ENCODE results near the gene RNASET2. TPM values are rescaled to one million over a fixed set of nuclear protein-coding genes. Genes with fewer than 3 reads are reported as not detected.
A peak's percentile ranks its signal among the peaks of the same experiment; 100 is the strongest.
"Not testable (repeated sequence)": the region's sequence is repeated elsewhere in the genome, so short reads cannot be mapped to it uniquely, and the experiment has no call there.

RNASET2 gene
- total and polyA plus RNA-seq, 2 donors (not counting 1 experiment from before 2014, with no cell fraction given) = 12.9 to 18.0 TPM

DNA sequence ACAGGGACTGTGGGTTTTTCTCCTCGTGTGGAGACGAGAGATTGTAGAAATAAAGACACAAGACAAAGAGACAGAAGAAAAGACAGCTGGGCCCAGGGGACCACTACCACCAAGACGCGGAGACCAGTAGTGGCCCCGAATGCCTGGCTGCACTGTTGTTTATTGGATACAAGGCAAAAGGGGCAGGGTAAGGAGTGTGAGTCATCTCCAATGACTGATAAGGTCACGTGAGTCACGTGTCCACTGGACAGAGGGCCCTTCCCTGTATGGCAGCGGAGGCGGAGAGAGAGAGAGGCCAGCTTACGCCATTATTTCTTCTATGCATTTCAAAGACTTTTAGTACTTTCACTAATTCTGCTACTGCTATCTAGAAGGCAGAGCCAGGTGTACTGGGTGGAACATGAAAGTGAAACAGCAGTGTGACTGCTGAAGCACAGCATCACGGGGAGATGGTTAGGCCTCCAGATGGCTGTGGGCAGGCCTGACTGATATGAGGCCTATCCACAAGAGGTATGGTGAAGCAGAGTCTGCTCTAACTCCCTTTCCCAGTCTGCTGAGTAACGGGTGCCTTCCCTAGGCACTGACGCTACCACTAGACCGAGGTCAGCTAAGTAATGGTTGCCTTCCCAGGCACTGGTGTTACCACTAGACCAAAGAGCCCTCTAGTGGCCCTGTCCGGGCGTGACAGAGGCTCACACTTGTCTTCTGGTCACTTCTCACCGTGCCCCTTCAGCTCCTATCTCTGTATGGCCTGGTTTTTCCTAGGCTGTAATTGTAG is 5.3 kb downstream of the RNASET2 start:
- H2AFZ ChIP-seq (ENCODE audit: low read length) = peak overlapping the region; percentile 59
- not testable (repeated sequence) for H3K9me3 ChIP-seq (ENCODE audit: control insufficient read depth, insufficient read depth, low read depth, low read length); H3K9ac ChIP-seq (ENCODE audit: insufficient read depth, low read length); H3K36me3 ChIP-seq (ENCODE audit: control insufficient read depth, insufficient read depth, low read length); H3K27me3 ChIP-seq (ENCODE audit: control insufficient read depth, insufficient read depth, low read length); H3K27ac ChIP-seq (ENCODE audit: insufficient read depth, low read length); H3K79me2 ChIP-seq (ENCODE audit: control insufficient read depth, insufficient read depth, low read length); H3K4me2 ChIP-seq (ENCODE audit: extremely low read depth, insufficient read depth, low read length); H3K4me1 ChIP-seq (ENCODE audit: control insufficient read depth, extremely low read depth, insufficient read depth, low read length); H3K4me3 ChIP-seq (replicated peaks in 1 of 4; ENCODE audit: control extremely low read depth in 1 of 4, insufficient read depth in 1 of 4, low read depth in 3 of 4, low read length in 4 of 4); H4K20me1 ChIP-seq (ENCODE audit: control insufficient read depth, extremely low read depth, insufficient read depth, low read length)
- peak; percentile 45 to 54 for DNase-seq (ENCODE audit: low read depth in 2 of 2)
- TF ChIP-seq, protein P1, sequence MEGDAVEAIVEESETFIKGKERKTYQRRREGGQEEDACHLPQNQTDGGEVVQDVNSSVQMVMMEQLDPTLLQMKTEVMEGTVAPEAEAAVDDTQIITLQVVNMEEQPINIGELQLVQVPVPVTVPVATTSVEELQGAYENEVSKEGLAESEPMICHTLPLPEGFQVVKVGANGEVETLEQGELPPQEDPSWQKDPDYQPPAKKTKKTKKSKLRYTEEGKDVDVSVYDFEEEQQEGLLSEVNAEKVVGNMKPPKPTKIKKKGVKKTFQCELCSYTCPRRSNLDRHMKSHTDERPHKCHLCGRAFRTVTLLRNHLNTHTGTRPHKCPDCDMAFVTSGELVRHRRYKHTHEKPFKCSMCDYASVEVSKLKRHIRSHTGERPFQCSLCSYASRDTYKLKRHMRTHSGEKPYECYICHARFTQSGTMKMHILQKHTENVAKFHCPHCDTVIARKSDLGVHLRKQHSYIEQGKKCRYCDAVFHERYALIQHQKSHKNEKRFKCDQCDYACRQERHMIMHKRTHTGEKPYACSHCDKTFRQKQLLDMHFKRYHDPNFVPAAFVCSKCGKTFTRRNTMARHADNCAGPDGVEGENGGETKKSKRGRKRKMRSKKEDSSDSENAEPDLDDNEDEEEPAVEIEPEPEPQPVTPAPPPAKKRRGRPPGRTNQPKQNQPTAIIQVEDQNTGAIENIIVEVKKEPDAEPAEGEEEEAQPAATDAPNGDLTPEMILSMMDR (conservative IDR thresholded peaks at IDR 0.05 in 1 of 2, IDR thresholded peaks at IDR 0.05 in 1 of 2; ENCODE audit: low read depth in 1 of 2, low read length in 2 of 2) = peak; percentile 31 to 71

DNA sequence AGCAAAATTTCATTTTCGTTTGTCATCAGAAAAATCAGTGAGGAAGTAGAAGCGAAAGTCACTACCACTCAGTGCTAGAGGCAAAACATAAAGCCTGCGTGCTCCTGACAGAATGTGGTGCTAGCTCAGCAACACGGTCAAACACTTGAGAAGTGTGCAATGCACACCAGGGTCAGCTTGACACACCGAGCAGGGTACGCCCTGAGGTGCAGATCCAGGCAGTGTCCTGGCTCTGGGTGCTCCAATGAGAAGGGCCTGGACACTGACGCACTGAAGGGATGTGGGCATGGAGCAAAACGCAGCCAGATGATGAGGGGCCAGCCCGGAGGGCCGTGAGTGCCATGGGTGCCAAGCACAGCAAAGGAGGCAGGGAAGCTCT is 5.9 kb downstream of the RNASET2 start:
- TF ChIP-seq, protein P1 (conservative IDR thresholded peaks at IDR 0.05 in 1 of 2, IDR thresholded peaks at IDR 0.05 in 1 of 2; ENCODE audit: low read depth in 1 of 2, low read length in 2 of 2) = no peak
- no peak for TF ChIP-seq EZH2 (IDR thresholded peaks at IDR 0.05; ENCODE audit: low read length, missing control alignments)
- Histone ChIP-seq H3K79me2 (ENCODE audit: control insufficient read depth, insufficient read depth, low read length) (no peaks in the 10 kb centered on the region), H3K4me2 (ENCODE audit: extremely low read depth, insufficient read depth, low read length) (no peak overlapping the region), H3K27me3 (ENCODE audit: control insufficient read depth, insufficient read depth, low read length) (no peaks in the 10 kb centered on the region), H4K20me1 (ENCODE audit: control insufficient read depth, extremely low read depth, insufficient read depth, low read length) (no peaks in the 10 kb centered on the region), H3K4me3 (replicated peaks in 1 of 4; ENCODE audit: control extremely low read depth in 1 of 4, insufficient read depth in 1 of 4, low read depth in 3 of 4, low read length in 4 of 4) (no peak overlapping the region), H3K9ac (ENCODE audit: insufficient read depth, low read length) (no peak overlapping the region), H2AFZ (ENCODE audit: low read length) (no peak overlapping the region), H3K9me3 (ENCODE audit: control insufficient read depth, insufficient read depth, low read depth, low read length) (no peaks in the 10 kb centered on the region), H3K36me3 (ENCODE audit: control insufficient read depth, insufficient read depth, low read length) (no peaks in the 10 kb centered on the region), H3K27ac (ENCODE audit: insufficient read depth, low read length) (no peak overlapping the region), H3K4me1 (ENCODE audit: control insufficient read depth, extremely low read depth, insufficient read depth, low read length) (no peaks in the 10 kb centered on the region)
- DNase-seq (ENCODE audit: low read depth in 2 of 2) = no peak

DNA sequence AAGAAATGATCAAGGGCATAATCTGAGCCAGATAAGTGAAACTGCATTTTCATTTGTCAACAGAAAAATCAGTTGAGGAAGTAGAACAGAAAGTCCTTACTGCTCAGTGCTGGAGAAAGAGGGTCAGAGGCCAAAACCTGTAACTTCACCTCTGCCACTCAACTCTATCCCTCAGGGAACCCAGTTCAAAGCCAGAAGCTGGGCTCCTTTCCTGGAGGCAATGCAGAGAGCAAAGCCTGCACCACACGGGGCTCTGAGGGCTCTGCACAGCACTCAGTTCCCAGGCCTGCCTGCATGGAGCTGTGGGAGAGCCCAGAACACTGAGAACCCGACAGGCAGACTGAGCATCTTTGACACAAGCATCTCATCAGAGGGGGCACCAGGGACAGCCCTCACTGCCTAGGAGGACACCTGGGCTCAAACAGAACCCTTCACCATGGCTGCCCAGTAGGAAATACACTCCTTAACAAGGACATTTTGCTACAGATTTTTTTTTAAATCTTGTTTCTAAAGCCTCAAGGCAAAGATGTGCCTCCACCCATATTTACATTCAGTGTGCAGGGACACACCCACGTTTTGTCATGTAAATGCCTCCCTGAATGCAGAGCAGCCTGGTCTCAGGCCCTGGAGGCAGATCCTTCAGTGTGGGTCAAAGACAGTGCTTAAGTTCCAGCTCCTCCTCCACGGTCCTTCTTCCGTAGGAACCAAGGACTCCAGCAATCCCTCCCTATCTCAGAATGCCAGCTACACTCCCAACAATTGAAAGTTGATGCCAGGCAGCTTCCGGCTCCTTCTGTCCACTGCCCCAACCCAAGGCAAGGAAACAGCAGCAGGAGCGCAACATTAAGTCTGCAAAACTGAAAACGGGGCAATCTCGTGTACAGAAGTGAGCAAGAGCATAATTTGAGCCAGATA is 6.6 kb downstream of the RNASET2 start:
- Histone ChIP-seq H4K20me1 (ENCODE audit: control insufficient read depth, extremely low read depth, insufficient read depth, low read length) (no peaks in the 10 kb centered on the region), H2AFZ (ENCODE audit: low read length) (no peak overlapping the region), H3K9ac (ENCODE audit: insufficient read depth, low read length) (no peak overlapping the region), H3K36me3 (ENCODE audit: control insufficient read depth, insufficient read depth, low read length) (no peaks in the 10 kb centered on the region), H3K4me3 (replicated peaks in 1 of 4; ENCODE audit: control extremely low read depth in 1 of 4, insufficient read depth in 1 of 4, low read depth in 3 of 4, low read length in 4 of 4) (no peak overlapping the region), H3K27me3 (ENCODE audit: control insufficient read depth, insufficient read depth, low read length) (no peaks in the 10 kb centered on the region), H3K79me2 (ENCODE audit: control insufficient read depth, insufficient read depth, low read length) (no peaks in the 10 kb centered on the region), H3K4me1 (ENCODE audit: control insufficient read depth, extremely low read depth, insufficient read depth, low read length) (no peaks in the 10 kb centered on the region), H3K4me2 (ENCODE audit: extremely low read depth, insufficient read depth, low read length) (no peak overlapping the region), H3K9me3 (ENCODE audit: control insufficient read depth, insufficient read depth, low read depth, low read length) (no peaks in the 10 kb centered on the region), H3K27ac (ENCODE audit: insufficient read depth, low read length) (no peak overlapping the region)
- TF ChIP-seq, protein P1 (conservative IDR thresholded peaks at IDR 0.05 in 1 of 2, IDR thresholded peaks at IDR 0.05 in 1 of 2; ENCODE audit: low read depth in 1 of 2, low read length in 2 of 2) = no peak
- no peak for TF ChIP-seq EZH2 (IDR thresholded peaks at IDR 0.05; ENCODE audit: low read length, missing control alignments)
- DNase-seq (ENCODE audit: low read depth in 2 of 2) = no peak

DNA sequence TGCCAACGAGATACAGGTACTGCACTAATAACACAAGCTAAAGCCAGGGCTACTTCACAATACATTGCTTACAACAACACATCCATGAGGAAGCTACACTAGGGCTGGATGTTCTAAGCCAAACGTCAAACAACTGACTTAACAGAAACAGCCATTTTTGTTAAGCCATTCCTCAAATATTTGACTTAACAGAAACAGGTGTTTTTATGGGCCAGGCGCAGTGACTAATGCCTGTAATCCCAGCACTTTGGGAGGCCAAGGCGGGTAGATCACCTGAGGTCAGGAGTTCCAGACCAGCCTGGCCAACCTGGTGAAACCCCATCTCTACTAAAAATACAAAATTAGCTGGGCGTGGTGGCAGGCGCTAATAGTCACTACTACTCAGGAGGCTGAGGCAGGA is 7.6 kb downstream of the RNASET2 start:
- not testable (repeated sequence) for H3K27ac ChIP-seq (ENCODE audit: insufficient read depth, low read length); H4K20me1 ChIP-seq (ENCODE audit: control insufficient read depth, extremely low read depth, insufficient read depth, low read length); H3K9ac ChIP-seq (ENCODE audit: insufficient read depth, low read length); H3K4me3 ChIP-seq (replicated peaks in 1 of 4; ENCODE audit: control extremely low read depth in 1 of 4, insufficient read depth in 1 of 4, low read depth in 3 of 4, low read length in 4 of 4); H3K79me2 ChIP-seq (ENCODE audit: control insufficient read depth, insufficient read depth, low read length); H2AFZ ChIP-seq (ENCODE audit: low read length); H3K9me3 ChIP-seq (ENCODE audit: control insufficient read depth, insufficient read depth, low read depth, low read length); H3K36me3 ChIP-seq (ENCODE audit: control insufficient read depth, insufficient read depth, low read length); H3K4me1 ChIP-seq (ENCODE audit: control insufficient read depth, extremely low read depth, insufficient read depth, low read length); DNase-seq (ENCODE audit: low read depth in 2 of 2); H3K27me3 ChIP-seq (ENCODE audit: control insufficient read depth, insufficient read depth, low read length); H3K4me2 ChIP-seq (ENCODE audit: extremely low read depth, insufficient read depth, low read length)
